ENCODE data around the gene ZXDC.

- TF ChIP-seq CTCF (IDR thresholded peaks at IDR 0.05) (no peak), POLR2A (IDR thresholded peaks at IDR 0.05) (no peak)
Observed at GRCh38 chr3:126396536-126396935, 79.2 kb downstream of the ZXDC start.

All from ovary (tissue), 3 donors.